Stimulated activated CD8-positive, alpha-beta memory T cell treated with anti-CD3 and anti-CD28 coated beads, Interleukin-7, amount 100 ng/mL, for 24 hours (primary cell): Measurements from ENCODE around the gene PAXX.

ENCODE experiments used
- DNase-seq: peaks from one replicate; pipeline ENCODE4 v3.0.0-alpha.2; 2020; ENCODE audit warnings: low read depth

The PAXX gene

GRCh38 chr9:136982232-136983051, 9.8 kb upstream of the PAXX start, which contains the start of gene LCNL1:
Gene LCNL1 (plus strand): TSS chr9:136982993. CDS start chr9:136983587, 594 bp downstream.
- no peak for DNase-seq

- DNase-seq = no peak
Observed at GRCh38 chr9:136983167-136983566, 9.1 kb upstream of the PAXX start.

GRCh38 chr9:136983656-136984314, 8.4 kb upstream of the PAXX start:
- no peak for DNase-seq

GRCh38 chr9:136984464-136985026, 7.7 kb upstream of the PAXX start:
- DNase-seq = no peak

GRCh38 chr9:136985027-136985602, 7.1 kb upstream of the PAXX start:
- DNase-seq = no peak

DNA sequence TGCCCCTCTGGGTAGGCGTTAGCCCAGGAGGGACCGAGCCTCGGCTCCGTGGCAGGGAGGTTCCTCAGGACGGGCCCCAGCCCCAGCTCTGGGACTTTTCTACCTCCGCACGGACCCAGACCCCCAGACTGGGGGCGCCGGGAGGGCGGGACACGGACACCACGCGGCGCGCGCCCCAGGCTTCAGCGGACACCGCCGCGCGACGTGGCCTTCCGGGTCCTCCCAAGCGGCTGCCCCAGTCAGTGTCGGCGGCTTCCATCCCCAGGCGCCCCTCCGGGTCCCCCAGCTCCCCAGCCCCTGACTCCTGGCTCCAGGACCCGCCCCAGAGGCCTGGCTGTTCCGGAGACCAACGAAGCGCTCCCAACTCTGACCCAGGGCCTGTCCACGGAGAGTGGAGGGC, 6.4 kb upstream of the PAXX start:
- DNase-seq = no peak

GRCh38 chr9:136988872-136989271, 3.4 kb upstream of the PAXX start:
- no peak for DNase-seq

- no peak for DNase-seq
Observed at GRCh38 chr9:136990242-136990911, 1.8 kb upstream of the PAXX start.

- DNase-seq = no peak
Observed at GRCh38 chr9:136992819-136993369, 672 bp downstream of the PAXX start.

GRCh38 chr9:136994180-136994887, 2.1 kb downstream of the PAXX start:
- no peak for DNase-seq

DNA sequence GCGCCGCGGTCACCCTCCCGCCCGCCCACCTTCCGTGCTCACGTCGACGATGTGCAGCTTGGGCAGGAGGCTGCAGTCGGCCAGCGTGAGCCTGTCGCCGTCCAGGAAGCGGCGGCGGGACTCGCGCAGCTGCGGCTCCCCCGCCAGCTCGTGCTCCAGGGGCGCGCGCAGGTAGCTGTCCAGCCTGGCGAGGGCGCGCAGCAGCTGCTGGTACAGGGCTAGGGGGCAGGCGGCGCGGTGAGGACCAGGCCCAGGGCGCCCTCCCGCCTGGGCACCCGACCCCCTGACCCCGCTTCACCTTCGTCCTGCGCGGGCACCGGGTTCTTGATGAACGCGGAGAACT, 2.6 kb downstream of the PAXX start:
- no peak for DNase-seq

DNA sequence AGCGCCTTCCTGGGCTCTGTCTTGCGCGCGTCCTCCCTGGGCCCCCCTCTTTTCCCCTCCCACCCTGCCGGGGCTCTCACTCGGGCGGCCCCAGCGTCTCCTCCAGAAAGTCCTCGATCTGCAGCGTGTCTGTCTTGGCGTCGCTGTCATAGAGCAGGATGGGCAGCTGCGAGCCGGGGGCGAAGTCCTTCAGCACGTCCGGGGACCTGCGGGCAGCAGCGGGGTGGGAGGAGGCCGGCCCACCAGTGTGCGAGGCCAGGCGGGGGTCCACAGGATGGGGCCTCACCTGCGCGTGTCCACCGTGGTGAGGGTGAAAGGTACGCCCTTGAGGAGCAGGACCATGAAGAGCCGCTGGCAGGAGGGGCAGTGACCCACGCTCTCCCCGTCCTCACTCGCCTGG, 3.1 kb downstream of the PAXX start:
- DNase-seq = no peak

GRCh38 chr9:136995772-136996311, 3.6 kb downstream of the PAXX start:
- DNase-seq = no peak

- DNase-seq = no peak
Observed at GRCh38 chr9:136996361-136997292, 4.4 kb downstream of the PAXX start, which contains the start of gene CLIC3. Gene CLIC3 (minus strand): TSS chr9:136996568. CDS start chr9:136996543, 25 bp downstream.

DNA sequence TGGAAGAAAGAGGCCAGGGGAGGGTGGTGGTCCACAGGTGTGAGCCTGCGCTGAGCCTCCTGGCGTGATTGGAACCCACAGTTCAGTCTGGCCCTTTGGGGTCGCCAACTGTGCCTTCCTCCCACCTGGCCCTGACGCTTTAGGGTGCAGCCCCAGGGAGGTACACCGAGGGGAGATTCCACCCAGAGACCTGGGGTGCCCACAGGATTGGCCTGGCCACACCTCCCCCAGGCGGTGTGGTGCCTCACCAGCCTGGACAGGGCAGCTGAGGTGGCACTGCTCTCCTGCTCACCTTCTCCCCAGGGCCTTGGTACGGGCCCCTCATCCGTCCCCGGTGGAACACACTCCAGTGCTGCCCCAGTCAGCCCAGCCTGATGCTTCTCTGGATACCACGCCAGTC, 5.1 kb downstream of the PAXX start:
- DNase-seq = no peak

- DNase-seq = no peak
Observed at GRCh38 chr9:136997830-136998234, 5.6 kb downstream of the PAXX start.

DNA sequence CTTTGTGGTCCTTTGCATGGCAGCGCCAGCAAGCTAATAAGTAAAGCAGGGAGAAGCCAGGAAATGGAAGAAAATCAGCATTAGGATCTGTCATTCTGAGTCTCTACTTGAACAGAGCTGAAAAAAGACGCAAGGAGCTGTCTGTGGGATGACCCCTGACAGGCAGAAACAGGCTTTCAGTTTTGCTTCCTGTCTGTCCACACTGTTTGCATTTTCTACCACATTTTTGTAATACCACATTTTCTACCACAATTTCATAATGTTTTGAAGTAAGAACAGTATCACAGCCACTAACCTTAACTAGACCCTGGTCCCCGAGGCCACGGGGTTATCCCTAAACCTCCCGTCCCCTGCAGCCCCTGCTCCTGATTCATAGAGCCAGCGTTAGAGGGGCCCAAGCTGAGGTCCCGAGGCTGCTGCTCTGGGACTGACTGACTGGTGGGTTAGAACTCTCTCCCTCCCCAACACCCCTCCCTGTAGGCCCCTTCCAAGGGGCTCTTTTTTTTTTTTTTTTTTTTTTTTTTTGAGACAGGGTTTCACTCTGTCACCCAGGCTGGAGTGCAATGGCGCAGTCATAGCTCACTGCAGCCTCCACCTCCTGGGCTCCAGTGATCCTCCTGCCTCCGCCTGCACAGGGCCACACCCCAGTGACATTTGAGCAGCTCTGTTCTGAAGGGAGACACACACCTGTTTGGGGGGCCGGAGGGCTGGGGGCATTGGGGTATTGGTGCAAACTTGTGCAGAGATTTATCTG, 8.1 kb downstream of the PAXX start:
- no peak for DNase-seq

DNA sequence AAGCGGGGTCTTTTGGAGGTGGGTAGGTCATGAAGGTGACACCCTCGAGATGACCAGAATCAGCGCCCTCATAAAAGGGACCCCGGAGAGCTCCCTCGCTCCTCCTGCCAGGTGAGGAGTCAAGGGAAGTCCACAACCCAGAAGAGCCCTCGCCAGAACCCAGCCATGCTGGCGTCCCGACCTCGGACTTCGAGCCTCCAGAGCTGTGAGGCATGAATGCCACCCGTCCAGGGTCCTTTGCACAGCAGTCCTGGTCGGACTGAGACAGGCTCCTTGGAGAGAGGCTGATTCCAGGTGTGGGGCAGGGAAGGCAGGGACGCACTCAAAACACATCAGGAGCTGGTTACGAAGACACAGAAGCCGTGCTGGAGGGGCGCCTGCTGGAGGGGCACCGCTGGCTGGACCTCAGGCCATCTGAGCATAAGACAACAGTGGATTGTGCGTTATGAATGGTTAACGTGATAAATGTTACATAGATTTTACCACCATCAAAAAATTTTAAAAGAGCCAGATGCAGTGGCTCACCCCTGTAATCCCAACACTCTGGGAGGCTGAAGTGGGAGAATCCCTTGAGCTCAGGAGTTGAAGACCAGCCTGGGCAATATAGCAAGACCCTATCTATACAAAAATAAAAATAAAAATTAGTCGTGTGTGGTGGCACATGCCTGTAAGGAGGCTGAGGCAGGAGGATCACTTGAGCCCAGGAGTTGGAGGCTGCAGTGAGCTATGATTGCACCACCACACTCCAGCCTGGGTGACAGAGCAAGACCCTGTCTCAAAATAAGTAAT, 9.8 kb downstream of the PAXX start:
- DNase-seq = no peak
